Hypothalamus (tissue), 51 donors: ENCODE results near the gene ZYX.
A peak's percentile ranks its signal among the peaks of the same experiment; 100 is the strongest.
"Not testable (repeated sequence)": the region's sequence is repeated elsewhere in the genome, so short reads cannot be mapped to it uniquely, and the experiment has no call there.

Experiments
- DNase-seq, 51 donors: peaks; one replicate each; lab custom pipeline; 2025; lab: John Stamatoyannopoulos, UW

Gene ZYX

DNA sequence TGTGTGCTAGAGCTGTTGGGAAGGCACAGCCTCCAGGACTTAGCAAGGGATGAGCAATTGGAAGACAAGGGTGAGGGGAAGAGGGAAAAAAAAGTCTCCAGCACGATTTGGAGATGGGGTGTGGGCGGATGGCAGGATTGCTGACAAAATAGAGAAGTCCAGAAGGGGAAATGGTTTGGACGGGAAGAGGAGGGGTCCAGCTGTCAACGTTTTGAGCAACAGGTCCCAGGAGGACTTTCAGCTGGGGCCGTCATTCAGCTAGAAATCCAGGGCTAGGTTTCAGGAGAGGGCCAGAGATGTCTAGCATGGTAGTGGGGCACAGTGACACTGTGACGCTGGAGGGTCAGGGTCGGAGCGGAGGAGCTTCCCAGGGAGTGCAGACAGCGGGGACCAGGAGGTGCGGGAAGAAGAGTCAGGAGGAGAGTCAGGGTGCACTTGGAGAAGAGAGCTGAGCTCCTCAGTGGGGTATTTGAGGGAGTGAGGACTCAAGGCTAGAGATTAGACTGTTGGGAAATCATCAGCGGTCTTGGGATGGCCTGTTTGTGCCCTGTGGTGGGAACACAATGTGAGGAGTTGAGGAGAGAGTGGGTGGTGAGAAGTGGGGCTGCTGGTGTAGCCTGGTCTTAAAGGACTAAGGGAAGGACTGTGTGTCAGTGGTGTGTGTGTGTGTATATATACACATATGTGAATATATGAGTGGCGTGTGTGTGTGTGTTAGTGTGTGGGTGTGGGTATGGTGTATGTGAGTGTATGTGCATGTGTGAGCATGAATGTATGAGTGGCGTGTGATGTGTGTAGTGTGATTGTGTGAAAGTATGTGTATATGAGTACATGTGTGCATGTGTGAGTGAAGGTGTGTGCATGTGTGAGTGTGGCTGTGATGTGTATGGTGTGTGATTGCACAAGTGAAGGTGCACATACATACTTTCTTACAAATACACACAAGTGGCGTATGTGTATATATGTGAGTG is 3.8 kb downstream of the ZYX start:
- no peak for DNase-seq

DNA sequence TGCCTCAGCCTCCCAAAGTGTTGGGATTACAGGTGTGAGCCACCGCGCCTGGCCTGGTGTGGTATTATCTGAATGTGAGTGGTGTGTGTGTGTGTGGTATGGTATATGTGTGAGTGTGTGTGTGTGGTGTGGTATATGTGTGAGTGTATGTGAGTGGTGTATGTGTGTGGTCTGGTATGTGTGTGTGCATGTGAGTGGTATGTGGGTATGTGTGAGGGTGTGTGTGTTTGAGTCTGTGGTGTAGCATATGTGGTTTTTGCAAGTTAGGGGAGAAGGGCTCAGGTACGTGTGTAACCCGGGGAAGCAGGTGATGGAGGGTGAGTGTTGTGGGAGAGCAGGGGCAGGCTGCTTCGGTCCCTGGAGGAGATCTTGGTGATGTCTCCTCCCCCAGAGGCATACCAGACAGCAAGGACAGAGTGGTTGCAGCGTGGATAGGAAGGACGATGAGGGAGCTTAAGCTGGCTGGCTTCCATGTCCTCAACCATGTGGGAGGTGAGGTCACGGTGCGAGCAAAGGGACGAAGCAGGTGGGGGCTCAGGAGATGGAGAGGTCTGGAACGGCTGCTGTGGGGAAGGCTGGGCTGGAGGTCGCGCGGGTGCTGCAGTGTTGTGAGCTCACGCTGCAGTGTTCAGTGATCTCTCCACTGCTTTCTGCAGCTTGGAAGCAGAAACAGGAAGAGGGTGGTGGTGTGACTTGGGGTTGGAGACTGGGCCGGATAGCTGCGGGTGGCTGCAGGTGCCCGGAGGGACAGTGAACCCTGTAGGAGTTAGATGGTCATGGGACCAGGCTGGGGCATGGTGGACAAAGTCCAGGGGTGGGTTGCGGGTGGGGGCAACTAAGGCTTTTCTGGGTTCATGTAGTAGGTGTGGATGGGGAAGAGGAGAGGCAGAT is 5.0 kb downstream of the ZYX start:
- DNase-seq: peak in 1 of 51 donors; percentile 14

DNA sequence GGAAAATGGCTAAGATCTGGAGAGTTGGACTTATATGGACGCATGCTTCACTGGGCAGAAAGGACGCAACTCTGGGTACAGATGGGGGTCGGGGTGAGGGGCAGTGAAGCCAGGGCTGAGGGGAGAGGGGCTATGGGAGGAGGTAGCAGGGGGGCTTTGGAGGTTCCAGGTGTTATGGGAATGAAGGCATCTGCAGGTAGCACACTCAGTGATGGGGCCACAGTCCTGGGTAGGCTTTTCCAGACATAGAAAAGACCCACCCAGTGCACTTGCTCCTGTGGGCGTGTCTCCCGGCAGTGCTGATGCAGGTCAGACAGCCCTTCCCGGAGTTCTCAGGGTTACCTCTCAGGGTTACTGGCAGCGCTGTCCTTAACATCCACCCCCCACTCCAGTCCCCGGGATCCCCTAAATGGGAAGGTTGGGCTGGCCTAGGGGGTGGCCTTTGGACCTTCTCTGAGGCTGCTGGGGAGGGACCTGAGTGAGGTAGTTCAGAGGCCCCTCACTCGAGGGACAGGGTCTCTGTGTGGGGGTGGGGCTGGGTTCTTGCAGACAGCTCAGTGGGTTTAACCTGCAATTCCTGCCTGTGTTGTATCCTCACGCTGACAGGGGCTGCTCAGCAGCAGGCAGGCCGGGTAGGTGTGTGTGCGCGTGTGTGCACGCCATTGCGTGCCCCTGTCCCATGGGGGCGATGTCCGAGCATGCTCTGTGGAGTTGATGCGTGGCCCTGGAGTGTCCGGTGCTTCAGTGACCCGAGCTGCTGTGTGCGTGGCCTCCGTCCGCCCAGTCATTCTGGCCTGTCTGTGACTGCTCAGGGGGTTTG is 6.2 kb downstream of the ZYX start:
- no peak for DNase-seq

DNA sequence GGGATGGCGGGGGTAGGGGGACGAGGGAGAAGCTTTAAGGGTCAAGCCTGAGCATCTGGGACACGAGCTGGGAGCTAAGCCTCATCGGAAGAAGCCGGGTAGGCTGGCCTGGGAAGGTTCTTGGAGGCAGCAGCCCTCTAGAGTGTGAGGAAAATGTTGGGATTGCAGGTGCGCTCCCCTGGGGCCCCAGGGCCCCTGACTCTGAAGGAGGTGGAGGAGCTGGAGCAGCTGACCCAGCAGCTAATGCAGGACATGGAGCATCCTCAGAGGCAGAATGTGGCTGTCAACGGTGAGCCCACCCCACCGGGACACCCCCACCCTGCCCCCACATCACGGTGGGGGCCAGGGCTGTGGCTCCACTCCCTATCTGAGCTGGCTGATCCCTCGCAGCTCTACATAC is 6.9 kb downstream of the ZYX start:
- no peak for DNase-seq

DNA sequence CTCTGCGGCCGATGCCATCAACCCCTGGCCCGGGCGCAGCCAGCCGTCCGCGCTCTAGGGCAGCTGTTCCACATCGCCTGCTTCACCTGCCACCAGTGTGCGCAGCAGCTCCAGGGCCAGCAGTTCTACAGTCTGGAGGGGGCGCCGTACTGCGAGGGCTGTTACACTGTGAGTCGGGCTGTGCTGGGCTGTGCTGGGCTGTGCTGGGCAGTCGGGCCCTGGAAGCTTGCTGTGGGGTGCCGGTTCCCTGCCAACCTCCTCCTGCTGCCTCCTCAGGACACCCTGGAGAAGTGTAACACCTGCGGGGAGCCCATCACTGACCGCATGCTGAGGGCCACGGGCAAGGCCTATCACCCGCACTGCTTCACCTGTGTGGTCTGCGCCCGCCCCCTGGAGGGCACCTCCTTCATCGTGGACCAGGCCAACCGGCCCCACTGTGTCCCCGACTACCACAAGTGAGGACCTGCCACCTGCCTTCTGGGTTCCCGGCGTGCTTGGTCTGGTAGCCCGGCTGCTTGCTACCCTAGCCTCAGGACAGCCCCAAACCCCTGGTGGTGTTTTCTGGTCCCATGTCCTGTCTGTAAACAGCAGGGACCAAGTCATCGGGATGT is 7.5 kb downstream of the ZYX start:
- DNase-seq: no peak

DNA sequence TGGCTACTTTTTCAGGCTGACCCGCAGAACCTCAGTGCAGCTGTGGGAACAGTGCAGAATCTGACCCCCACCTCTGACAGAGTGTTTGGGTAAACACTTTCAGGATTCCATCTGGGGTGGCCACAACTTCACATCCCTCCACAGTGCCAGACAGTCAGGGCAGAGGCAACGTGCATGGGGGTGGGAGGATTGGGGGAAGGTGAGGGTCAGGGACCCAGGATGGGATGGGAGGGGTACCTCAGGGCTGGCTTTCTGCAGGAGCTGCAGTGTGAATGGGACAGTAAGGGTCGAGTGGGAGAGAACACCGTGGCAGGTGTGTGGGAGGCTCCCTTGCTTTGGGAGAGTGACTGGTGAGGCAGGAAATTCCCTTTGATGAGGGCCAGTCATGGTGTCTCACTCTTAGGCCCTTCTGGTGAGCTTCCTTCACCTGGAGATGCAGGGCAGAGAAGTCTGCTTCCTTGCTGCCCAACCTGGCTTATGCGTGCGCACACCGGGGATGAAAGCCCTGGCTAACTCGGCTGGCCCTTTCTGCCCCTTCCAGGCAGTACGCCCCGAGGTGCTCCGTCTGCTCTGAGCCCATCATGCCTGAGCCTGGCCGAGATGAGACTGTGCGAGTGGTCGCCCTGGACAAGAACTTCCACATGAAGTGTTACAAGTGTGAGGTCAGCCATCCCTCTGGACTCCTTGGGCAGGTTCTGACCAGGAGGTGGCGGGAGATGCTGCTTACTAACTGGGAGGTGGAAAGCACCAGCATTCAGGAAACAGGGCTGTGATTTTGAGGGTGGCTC is 8.4 kb downstream of the ZYX start:
- no peak for DNase-seq

DNA sequence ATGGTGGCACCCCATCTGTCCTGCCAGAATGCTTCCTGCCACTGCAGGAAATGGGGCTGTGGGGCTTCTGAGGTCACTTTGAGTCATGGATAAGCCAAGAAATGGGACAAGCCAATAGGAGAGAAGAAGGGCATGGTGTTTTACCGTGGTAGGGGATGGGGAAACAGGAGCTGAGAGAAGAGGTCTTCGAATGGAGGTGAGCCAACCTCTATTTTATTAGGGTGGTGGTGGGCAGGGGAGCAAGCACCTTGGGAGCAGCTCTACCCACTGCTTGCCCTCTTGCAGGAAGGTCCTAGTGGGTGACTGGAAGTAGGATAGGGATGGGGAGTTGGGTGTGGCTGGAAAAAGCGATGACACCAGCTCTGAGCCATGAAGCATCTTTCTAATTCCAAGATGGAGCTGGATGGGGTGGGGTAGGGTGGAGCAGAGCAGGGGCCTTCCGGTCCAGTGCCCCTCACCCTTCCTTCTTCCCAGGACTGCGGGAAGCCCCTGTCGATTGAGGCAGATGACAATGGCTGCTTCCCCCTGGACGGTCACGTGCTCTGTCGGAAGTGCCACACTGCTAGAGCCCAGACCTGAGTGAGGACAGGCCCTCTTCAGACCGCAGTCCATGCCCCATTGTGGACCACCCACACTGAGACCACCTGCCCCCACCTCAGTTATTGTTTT is 9.1 kb downstream of the ZYX start:
- DNase-seq: no peak

DNA sequence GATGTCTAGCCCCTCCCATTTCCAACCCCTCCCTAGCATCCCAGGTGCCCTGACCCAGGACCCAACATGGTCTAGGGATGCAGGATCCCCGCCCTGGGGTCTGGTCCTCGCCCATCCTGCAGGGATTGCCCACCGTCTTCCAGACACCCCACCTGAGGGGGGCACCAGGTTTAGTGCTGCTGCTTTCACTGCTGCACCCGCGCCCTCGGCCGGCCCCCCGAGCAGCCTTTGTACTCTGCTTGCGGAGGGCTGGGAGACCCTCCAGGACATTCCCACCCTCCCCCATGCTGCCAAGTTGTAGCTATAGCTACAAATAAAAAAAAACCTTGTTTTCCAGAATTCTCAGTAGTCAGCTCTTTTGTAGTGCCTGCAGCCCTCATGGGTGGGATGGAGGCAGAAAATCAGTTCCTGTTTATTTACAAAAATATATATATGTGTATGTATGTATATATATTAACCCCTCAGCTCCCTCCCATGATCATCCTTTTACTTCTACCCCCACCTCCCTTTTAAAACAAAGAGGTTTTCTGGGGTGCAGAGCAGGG is 9.7 kb downstream of the ZYX start:
- no peak for DNase-seq

DNA sequence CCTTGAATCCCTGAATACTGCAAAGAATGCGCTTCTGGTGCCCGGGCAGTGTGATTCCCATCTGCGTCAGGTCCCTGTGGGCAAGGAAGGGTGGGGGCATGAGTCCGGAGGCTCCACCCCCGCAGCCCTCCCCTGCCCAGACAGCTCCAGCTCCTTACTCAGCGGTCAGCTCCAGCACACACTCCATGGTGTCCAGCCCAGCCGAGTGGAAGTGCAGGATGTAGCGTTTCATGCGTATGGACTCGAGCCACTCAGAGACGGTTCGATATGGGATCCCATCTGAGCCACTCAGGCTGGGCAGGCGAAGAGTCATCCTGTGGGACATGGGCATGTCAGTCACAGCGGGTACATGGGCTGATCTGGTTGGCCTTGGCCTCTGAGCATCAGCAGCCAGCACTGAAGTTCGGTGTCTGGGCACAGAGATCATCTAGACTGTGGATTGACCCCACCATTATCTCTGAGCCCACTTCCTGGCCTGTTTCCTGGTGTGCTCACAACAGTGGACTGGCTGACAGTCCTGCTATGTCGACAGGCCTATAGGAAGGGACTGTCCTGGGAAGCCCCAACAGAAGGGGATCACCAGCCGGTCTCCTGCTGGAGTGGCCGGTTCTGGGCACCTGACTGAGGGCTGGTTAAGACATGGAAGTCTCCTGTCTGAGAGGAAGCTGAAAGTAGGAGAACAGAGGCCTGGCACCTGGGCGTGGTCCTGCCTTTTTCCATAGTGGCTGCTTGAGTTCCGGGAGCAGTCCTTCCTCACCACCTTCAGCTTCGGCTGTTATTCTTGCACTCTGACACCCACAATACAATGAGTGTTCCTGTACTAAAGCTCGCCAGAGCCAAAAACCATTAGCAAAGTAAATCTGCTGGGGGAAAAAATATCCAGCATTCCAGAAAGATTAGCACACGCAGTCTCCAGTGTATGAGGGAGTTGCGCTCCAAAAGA is 10.6 kb downstream of the ZYX start:
- DNase-seq: peak in 1 of 51 donors; percentile 42

DNA sequence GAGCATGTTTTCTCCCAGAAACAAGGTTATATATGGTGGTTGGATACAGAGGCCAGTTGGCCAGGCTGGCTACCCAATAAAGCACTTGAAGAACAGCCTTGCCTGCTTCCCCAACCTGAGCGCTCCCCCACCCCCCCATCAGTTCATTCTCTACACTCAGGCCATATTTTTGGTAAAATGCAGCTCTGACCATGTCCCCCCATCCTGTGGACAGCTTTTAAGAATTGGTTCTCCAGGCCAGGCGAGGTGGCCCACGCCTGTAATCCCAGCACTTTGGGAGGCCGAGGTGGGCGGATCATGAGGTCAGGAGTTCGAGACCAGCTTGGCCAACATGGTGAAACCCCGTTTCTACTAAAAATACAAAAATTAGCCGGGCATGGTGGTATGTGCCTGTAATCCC is 11.3 kb downstream of the ZYX start:
- not testable (repeated sequence) for DNase-seq

DNA sequence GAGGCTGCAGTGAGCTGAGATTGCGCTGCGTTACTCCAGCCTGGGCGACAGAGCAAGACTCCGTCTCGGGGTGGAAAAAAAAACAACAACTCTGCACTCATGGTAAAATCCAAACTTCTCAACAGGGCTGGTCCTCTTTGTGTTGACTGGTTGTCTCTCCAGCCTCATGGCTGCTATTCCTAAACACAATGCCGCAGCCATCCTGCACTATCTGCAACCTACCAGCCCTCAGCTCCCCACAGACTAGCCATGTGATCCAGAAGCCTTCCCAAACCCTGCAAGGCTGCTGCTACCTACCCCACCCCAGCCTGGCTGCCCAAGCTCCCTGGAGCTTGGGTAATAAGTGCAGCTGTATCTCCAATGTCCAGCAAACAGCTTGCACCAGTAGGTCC is 11.7 kb downstream of the ZYX start:
- no peak for DNase-seq

DNA sequence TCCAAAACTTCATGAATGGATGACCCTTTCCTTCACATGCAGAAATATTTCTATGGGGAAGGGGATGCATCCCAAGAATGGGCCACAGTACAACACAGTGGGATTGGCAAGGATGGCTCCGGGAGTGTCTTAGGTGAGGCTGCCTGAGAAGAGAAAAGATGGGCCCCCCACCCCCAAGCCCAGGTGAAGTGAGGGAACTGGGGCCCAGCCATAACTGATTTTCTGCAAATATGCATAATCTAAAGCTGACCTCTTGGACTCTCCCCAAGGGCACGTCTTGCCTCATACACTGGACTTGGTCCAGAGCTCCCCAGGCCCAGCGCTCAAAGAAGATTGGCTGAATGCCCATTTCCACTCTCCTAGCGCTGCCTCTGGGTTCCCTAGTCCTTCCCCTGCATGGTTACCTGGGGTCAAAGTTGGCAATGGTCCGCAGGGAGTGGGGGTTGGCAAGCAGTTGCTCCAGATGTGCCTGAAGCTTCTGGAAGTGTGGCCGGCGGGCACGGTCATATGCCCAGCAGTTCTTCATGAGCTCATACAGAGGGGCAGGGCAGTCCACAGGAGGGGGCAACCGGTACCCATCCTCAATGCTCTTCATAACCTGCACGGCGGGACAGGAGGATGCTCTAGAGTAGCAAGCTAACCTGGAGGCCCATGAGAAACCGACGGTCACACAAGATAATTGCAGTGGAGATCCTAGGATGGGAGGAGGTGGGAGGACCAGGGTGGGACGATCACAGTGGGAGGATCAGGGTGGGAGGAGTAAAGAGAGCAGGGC is 12.3 kb downstream of the ZYX start:
- DNase-seq: no peak

DNA sequence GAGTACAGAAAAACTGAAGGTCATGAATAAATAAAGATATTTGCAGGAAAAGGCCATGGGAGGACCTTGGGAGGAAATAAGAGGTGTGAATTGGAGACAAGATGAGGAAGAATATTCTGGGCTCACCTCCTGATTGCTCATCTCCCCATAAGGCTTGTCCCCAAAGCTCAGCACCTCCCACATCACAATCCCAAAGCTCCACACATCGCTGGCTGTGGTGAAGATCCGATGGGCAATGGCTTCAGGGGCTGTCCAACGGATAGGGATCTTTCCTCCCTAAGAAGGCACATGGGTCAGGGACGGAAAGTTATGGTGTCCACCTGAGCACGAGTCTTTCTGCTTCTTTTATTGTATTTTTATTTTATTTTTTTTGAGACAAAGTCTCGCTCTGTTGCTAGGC is 12.9 kb downstream of the ZYX start:
- DNase-seq: no peak

DNA sequence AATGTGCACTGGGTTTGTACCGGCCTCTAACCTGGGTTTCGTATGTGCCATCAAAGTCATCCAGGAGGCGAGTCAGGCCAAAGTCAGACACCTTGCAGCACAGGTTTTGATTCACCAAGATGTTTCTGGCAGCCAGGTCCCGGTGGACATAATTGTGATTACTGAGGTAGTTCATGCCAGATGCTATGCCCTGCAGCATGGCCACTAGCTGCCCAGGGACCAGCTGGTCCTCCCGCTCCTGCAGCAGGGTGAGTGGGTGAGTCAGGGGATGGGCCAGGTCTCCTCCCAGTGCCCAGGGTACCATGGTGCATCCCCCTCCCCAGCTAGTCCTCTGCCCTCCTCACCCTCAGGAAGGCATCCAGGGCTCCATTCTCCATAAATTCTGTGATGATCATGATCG is 13.6 kb downstream of the ZYX start:
- DNase-seq: no peak

DNA sequence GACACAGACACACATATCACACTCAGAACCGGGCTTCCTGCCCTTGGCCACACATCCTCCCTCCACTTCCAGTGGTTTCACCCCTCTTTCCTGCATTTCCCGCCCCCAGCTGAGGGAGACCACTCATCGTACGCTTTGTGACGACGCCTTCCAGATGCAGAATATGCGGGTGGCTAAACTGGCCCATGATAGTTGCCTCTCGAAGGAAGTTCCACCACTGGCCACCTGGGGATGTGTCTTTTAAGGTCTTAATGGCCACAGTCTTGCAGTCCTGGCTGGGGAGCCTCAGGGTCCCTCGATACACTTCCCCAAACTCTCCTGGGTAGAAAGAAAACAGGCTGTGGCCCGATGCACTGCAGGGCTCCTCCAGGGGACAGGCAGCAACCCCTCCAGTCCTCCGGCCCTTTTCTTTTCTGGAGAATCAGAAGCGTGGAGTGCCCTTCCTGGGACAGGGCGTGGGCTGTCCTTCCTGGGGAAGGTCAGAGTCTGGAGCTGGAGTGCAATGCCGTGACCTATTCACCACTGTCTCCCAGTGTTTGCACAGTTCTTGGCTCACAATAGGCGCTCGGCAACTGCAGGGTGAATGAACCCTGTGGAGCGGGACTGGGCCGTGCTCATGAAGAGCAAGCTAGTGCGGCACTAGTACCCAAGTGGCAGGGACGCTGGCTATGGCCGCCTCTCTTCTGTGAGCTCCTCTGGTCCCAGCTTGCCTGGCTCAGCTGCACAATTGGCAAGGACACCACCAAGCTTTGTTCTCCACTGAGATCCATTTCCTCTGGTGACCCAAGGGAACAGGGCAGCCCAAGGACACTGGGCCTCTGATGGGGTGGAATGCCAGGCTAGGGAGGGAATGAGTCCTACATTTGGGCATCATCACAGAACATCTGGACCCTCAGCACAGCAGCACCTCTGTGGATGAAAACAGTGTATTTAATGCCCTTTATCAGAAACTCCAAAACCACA is 14.3 kb downstream of the ZYX start:
- DNase-seq: peak in 9 of 51 donors; percentile 18 to 42 (median 34)
